Activated CD8-positive, alpha-beta memory T cell treated with anti-CD3 and anti-CD28 coated beads, Interleukin-2, amount 50 U/mL, for 48 hours (primary cell): Measurements from ENCODE around the gene NDUFA11.
"Not testable (repeated sequence)": the region's sequence is repeated elsewhere in the genome, so short reads cannot be mapped to it uniquely, and the experiment has no call there.

Source experiments
- DNase-seq: peaks from one replicate; pipeline ENCODE4 v3.0.0-alpha.2; 2020

The NDUFA11 gene

DNA sequence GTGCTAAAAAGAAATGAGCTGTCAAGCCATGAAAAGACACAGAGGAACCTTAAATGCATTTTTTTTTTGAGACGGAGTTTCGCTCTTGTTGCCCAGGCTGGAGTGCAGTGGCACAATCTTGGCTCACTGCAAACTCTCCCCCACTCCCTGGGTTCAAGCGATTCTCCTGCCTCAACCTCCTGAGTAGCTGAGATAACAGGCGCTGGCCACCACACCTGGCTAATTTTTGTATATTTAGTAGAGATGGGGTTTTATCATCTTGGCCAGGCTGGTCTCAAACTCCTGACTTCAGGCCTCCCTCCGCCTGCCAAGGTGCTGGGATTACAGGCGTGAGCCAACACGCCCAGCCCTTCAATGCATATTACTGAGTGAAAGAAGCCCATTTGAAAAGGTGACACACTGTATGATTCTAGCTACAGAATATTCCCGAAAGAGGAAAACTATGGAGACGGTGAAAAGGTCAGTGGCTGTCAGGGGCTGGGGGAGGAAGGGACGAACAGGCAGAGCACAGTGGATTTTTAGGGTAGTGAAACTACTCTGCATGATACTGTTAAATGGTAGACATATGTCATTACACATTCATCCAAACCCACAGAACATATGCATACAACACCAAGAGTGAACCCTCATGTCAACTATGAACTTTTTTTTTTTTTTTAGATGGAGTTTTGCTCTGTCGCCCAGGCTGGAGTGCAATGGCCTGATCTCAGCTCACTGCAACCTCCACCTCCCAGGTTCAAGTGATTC lies 19.4 kb downstream of the NDUFA11 start:
- not testable (repeated sequence) for DNase-seq

DNA sequence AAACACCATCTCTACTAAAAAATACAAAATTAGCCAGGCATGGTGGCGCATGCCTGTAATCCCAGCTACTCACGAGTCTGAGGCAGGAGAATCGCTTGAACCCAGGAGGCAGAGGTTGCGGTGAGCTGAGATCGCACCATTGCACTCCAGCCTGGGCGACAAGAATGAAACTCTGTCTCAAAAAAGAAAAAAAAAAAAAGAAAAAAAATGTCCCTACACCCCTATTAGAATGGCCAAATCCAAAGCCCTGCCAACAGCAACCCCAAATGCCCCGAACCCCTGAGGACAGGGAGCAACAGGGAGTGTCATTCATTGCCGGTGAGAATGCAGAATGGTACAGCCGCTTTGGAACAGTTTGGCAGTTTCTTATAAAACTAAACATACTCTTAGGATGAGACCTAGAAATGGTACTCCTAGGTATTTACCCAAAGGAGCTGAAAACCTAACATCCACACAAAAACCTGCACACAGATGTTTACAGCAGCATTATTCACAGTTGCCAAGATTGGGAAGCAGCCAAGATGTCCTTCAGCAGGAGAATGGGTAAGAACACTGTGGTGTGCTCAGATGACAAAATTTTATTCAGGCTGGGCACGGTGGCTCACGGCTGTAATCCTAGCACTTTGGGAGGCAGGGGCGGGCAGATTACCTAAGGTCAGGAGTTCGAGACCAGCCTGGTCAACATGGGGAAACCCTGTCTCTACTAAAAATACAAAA lies 20.3 kb downstream of the NDUFA11 start:
- DNase-seq, result not testable (repeated sequence)

- no peak for DNase-seq
Measured at GRCh38 chr19:5882421-5882968, 21.1 kb downstream of the NDUFA11 start.

DNA sequence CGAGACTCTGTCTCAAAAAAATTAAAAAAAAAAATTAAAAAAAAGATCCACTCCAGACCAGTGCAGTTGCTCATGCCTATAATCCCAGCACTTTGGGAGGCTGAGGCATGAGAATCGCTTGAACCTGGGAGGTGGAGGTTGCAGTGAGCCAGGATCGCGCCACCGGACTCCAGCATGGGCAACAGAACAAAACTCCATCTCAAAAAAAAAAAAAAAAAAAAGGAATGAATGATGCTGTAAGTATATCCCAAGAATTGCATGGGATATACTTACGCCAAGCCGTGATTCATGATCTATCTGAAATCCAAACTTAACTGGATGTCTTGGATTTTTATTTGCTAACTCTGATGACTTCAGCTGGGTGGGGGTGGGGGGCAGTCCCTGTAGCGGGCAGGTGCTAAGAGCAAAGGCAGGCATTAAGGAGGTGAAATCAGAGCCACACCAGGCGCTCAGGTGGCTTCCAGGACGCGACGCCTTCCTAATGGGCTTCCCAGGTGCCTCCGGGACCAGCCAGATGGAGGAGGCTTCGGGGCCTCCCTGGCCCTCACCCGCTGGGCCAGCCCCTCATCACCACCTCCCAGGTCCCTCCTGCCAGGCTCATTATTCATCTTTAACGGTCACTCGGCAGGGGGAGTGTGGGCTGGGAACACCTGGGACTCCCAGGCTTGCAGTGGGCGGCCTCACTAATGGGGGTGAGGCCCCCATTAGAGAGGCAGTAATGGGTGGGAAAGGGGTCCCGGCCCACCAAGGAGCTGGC lies 21.9 kb downstream of the NDUFA11 start:
- no peak for DNase-seq

DNA sequence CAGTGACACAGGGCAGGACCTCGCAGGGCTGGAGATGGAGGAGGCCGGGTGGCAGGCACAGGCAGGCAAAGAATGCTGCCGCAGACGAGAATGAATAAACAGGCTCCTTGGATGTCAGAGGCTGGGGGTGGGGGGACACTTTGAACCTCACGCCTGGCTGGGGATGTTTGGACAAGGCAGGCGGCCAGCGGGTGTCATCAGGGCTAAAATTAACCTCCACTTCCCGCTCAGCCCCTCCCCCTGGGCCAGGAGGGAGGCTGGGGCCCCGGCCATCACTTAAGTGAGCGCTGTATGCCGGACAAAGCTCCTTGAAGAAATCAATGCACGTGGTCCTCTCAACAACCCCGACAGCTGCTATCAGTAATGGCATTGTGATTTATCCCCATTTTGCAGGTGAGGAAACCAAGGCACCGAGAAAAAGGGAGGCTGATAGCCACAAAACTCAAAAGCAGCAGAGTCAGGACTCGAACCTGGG lies 22.9 kb downstream of the NDUFA11 start:
- DNase-seq, result no peak

- DNase-seq, result no peak
Measured at GRCh38 chr19:5880196-5880595, 23.4 kb downstream of the NDUFA11 start.

GRCh38 chr19:5877882-5878281 lies 25.7 kb downstream of the NDUFA11 start:
- DNase-seq, result no peak

- no peak for DNase-seq
Measured at GRCh38 chr19:5877427-5877826, 26.2 kb downstream of the NDUFA11 start.

DNA sequence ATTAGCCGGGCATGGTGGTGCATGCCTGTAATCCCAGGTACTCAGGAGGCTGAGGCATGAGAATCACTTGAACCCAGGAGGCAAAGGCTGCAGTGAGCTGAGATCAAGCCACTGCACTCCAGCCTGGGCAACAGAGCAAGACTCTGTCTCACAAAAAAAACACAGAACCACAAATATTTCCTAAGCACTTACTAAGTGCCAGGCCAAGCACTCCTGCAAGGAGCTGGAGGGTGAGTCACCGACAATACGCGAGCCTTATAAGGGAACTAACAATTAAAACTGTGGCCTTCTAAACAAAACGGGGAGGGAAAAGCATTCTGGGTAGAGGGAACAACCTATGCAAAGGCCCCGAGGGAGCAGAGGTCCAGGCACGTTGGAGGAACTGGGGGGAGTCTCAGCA lies 29.1 kb downstream of the NDUFA11 start:
- not testable (repeated sequence) for DNase-seq

GRCh38 chr19:5873617-5874199 lies 29.9 kb downstream of the NDUFA11 start:
- DNase-seq, result no peak

DNA sequence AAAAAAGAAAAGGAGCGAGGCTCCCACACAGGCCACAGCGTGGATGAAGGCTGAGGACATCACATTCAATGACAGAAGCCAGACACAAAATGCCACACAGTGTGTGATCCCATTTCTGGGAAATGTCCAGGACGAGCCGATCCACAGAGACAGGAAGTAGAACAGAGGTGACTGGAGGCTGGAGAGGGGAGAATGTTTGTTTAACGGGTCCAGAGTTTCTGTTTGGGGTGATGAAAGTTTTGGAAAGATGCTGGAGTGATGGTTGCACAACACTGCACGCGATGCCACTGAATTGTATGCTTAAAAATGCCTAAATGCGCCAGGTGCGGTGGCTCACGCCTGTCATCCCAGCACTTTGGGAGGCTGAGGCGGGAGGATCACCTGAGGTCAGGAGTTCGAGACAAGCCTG lies 32.6 kb downstream of the NDUFA11 start:
- DNase-seq, result no peak

DNA sequence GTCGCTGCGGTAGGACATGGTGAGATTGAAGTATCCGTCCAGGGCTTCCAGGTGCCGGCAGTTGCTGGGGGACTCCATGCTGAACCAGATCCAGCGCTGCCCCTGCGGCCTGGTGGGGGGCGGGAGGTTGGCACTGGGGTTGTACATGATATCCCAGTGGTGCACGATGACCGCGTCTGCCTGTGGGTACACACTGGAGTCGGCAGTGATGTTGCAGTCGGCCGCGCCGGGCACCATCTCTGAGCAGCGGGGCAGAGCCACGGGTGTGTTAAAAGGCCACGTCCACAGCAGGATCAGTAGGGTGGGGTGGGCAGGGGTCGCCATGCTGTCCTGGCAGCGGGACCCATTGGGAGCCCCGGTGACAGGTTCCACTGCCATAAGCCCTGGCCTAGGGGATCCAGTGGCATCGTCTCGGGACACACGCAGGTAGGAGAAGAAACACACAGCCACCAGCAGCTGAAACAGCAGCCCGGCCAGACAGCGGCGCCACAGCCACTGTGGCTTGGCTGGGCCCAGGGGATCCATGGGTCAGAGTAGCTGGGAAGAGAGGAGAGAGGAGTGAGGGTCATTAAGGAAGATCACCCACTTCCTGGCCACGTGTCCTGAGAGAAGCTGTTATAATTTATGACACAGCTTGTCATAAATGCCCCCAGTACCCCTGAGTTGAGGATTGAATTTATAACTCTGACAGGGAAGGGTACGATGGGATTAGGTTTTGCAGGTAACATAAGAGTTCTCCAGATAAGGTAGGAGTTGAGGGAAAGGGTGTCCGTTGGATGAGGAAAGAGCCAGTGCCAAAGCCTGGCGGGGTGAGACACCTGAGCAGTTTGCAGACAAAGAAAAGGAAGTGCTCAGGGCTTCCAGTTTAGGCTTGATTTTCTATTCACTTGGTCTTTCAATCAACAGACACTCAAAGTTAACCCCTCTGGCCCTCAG lies 36.1 kb downstream of the NDUFA11 start:
- no peak for DNase-seq

GRCh38 chr19:5865772-5866171 lies 37.8 kb downstream of the NDUFA11 start:
- DNase-seq, result no peak

DNA sequence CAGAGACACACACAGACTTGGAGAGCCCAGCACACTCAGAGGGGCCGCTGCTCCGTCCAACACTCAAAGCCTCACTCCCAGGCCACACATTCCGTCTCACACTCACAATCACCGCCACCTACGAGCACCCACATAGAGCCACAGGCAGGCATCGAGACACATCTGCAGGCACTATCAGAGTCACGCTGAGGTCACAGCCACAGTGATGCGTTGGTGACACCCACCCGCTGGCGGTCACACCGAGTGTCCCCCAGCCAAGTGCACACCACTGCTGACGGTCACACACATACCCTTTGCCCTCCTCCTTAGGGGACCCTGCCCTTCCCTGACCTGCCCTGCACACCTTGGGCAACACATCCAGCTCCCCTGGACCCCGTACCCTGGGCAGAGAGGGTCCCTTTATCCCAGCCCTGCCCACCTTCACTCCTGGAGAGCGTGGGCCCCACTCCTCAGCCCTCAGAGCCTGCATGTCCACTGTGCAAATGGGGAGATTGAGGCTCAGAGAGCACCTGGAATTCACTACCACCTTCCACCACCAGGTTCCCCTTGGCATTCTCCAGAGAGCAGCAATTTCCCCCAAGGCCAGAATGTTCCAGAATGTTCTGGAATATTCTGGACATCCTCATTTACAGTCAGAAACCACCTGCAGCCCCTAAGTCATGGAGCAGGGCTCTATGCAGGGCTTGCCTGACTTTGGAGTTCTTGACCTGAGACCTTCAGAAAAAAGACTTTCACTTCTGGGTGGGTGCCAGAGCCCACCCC lies 38.7 kb downstream of the NDUFA11 start:
- no peak for DNase-seq

DNA sequence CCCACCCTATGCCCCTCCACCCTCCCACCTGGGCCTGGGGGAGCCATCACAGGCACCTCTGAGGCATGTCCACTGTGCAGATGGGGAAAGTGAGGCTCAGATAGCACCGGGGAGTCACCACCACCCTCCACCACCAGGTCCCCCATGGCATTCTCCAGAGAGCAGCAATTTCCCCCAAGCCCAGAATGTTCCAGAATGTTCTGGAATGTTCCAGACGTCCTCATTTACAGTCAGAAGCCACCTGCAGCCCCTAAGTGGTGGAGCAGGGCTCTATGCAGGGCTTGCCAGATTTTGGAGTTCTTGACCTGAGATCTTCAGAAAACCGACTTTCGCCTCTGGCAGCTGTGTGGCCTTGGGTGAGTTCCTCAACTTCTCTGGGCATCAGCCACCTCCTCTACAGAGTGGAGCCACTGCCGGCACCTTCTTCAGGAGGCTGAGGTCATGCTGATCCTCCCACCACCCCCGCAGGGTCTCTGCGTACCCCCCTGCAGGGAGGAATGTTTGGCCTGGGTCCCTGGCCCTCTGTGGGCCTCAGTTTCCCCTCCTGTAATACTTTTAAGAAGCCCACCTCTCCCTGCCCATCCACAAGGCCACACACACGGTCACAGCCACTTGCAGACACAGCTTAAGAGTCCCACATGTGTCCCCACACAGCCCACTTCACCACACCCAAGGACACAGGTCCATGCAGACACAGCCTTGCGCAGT lies 39.4 kb downstream of the NDUFA11 start:
- DNase-seq, result no peak

DNA sequence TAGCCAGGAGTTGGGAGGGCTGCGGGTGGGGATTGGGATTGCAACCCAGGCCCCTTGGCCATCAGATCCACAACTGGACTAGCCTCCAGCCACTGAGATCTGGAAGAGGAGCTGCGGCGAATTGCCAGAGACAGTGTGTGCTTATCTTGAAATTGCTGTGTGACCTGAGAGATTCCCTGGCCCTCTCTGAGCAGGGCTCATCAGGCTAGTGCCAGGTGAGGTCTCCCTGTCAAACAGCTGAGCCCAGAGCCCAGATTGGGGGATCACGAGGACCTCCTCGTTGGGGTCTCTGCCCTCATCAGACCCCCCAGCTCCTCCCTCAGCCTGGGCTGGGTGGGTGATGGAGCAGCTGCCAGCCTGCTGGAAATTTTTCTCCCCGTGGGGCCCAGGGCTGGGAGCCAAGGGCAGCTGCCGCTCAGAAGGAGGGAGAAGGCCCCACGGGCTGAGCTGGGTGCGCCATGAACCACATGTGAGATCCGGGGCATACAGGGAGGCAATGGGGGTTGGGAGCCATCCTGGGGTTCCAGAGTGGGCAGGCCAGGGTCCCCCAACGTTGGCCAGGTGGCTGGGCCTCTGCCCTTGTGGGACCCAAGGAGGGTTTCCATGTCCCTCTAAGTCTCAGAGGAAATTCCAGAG lies 40.4 kb downstream of the NDUFA11 start:
- no peak for DNase-seq

- no peak for DNase-seq
Measured at GRCh38 chr19:5857203-5858081, 46.1 kb downstream of the NDUFA11 start.

- DNase-seq, result not testable (repeated sequence)
Measured at GRCh38 chr19:5855151-5855550, 48.4 kb downstream of the NDUFA11 start.

DNA sequence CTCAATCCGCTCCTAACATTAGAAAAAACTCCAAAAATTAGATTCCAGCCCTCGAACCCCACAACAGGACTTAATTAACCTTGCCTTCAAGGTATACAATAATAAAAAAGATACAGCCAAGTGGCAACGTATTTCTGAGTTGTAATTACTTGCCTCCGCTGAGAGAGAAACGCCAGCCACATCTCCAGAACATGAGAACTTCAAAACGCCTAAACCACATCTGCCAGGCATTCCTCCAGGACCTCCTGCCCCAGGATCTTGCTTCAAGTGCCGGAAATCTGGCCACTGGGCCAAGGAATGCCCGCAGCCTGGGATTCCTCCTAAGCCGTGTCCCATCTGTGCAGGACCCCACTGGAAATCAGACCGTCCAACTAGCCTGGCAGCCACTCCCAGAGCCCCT lies 49.5 kb downstream of the NDUFA11 start:
- DNase-seq, result not testable (repeated sequence)
